ENCODE measurements around the gene MRTO4.

MRTO4 gene

DNA sequence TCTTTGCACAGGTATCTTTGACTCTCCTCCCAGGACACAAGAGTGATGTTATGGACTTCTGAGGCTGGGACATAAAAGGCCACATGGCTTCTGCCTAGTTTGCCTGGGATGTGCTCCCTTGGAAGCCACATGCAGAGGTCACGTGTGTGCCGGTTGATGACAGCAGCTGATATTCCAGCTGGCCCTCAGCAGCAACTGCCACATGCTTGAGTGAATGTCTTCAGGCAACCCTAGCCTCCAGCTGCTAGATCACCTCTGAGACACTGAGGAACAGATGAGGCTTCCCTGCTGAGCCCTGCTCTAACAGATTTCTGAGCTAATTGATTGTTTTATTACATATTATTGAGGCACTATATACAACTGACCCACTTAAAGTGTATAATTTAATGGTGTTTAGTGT, 48.6 kb downstream of the MRTO4 start:
- TF ChIP-seq NFIC (IDR thresholded peaks at IDR 0.05) = no peak

- TF ChIP-seq YY1 (IDR thresholded peaks at IDR 0.05; ENCODE audit: low read depth) = no peak
- no peak for TF ChIP-seq REST (IDR thresholded peaks at IDR 0.05; ENCODE audit: low read depth)
- no peak for TF ChIP-seq ZBTB7A (IDR thresholded peaks at IDR 0.05; ENCODE audit: low read depth)
- no peak for TF ChIP-seq TCF12 (IDR thresholded peaks at IDR 0.05; ENCODE audit: low read depth)
- no peak for TF ChIP-seq TAF1 (IDR thresholded peaks at IDR 0.05; ENCODE audit: low read depth)
- no peak for TF ChIP-seq CEBPB (IDR thresholded peaks at IDR 0.05)
- no peak for TF ChIP-seq EP300 (IDR thresholded peaks at IDR 0.05; ENCODE audit: borderline replicate concordance)
- no peak for TF ChIP-seq TEAD4 (IDR thresholded peaks at IDR 0.05)
- TF ChIP-seq, protein P1, sequence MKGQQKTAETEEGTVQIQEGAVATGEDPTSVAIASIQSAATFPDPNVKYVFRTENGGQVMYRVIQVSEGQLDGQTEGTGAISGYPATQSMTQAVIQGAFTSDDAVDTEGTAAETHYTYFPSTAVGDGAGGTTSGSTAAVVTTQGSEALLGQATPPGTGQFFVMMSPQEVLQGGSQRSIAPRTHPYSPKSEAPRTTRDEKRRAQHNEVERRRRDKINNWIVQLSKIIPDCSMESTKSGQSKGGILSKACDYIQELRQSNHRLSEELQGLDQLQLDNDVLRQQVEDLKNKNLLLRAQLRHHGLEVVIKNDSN (IDR thresholded peaks at IDR 0.05) = no peak
- no peak for TF ChIP-seq NFIC (IDR thresholded peaks at IDR 0.05)
- TF ChIP-seq RAD21 (IDR thresholded peaks at IDR 0.05; ENCODE audit: low read depth) = no peak
- no peak for TF ChIP-seq FOXM1 (IDR thresholded peaks at IDR 0.05; ENCODE audit: borderline replicate concordance, low read depth)
- no peak for TF ChIP-seq EGR1 (IDR thresholded peaks at IDR 0.05)
- TF ChIP-seq CREB1 (IDR thresholded peaks at IDR 0.05; ENCODE audit: low read depth) = no peak
- TF ChIP-seq, protein P2, sequence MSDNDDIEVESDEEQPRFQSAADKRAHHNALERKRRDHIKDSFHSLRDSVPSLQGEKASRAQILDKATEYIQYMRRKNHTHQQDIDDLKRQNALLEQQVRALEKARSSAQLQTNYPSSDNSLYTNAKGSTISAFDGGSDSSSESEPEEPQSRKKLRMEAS (IDR thresholded peaks at IDR 0.05) = no peak
These were observed 54.3 kb downstream of the MRTO4 start for GRCh38 chr1:19305880-19306279.

DNA sequence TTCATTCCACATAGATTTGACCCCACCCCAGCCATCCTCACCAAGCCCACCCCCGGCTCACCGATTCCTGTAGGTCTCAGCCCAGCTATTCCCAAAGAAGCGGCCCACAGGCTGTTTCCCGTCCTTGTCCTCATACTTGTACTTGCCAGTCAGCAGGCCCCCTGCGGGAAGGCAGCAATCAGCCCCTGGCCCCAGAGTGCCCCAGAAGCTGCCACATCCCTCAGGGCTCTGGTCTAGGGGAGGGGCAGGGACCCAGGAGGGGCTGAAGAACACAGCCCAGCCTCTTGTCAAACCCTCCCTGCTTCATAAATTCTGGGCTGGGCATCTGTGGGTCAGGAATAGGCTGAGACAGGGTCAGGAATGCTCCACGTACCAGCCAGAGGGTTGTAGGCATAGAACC, 55.3 kb downstream of the MRTO4 start:
- no peak for TF ChIP-seq FOXM1 (IDR thresholded peaks at IDR 0.05; ENCODE audit: borderline replicate concordance, low read depth)
- TF ChIP-seq NFIC (IDR thresholded peaks at IDR 0.05) = no peak

- TF ChIP-seq TAF1 (IDR thresholded peaks at IDR 0.05; ENCODE audit: low read depth) (no peak), NFIC (IDR thresholded peaks at IDR 0.05) (no peak), TEAD4 (IDR thresholded peaks at IDR 0.05) (no peak)
These were observed 56.3 kb downstream of the MRTO4 start for GRCh38 chr1:19307794-19308508.

DNA sequence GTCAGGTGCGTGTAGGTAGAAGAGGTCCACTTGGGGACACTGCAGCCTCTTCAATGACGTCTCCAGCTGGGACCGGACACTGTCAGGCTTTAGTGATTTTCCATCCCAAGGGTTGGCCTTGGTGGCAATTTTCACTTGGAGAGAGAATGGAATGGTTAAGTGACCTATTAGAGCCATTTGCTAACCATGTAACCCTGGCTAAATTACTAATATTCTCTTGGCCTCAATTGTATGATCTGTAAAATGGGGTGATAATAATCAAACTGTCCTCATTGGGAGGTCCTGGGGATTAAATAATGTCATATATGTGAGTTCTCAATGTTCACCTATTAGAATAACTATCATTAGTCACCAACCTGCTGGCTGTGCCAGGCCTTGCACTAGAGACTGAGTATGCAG, 56.9 kb downstream of the MRTO4 start:
- TF ChIP-seq REST (IDR thresholded peaks at IDR 0.05; ENCODE audit: low read depth) (no peak), TAF1 (IDR thresholded peaks at IDR 0.05; ENCODE audit: low read depth) (no peak), CEBPB (IDR thresholded peaks at IDR 0.05) (no peak), TCF12 (IDR thresholded peaks at IDR 0.05; ENCODE audit: low read depth) (no peak), YY1 (IDR thresholded peaks at IDR 0.05; ENCODE audit: low read depth) (no peak), EGR1 (IDR thresholded peaks at IDR 0.05) (no peak), NFIC (IDR thresholded peaks at IDR 0.05) (no peak), FOXM1 (IDR thresholded peaks at IDR 0.05; ENCODE audit: borderline replicate concordance, low read depth) (no peak), ZBTB7A (IDR thresholded peaks at IDR 0.05; ENCODE audit: low read depth) (no peak), EP300 (IDR thresholded peaks at IDR 0.05; ENCODE audit: borderline replicate concordance) (no peak), CREB1 (IDR thresholded peaks at IDR 0.05; ENCODE audit: low read depth) (no peak), TEAD4 (IDR thresholded peaks at IDR 0.05) (no peak), RAD21 (IDR thresholded peaks at IDR 0.05; ENCODE audit: low read depth) (no peak)
- TF ChIP-seq, protein P1 (IDR thresholded peaks at IDR 0.05) = no peak
- TF ChIP-seq, protein P2 (IDR thresholded peaks at IDR 0.05) = no peak

DNA sequence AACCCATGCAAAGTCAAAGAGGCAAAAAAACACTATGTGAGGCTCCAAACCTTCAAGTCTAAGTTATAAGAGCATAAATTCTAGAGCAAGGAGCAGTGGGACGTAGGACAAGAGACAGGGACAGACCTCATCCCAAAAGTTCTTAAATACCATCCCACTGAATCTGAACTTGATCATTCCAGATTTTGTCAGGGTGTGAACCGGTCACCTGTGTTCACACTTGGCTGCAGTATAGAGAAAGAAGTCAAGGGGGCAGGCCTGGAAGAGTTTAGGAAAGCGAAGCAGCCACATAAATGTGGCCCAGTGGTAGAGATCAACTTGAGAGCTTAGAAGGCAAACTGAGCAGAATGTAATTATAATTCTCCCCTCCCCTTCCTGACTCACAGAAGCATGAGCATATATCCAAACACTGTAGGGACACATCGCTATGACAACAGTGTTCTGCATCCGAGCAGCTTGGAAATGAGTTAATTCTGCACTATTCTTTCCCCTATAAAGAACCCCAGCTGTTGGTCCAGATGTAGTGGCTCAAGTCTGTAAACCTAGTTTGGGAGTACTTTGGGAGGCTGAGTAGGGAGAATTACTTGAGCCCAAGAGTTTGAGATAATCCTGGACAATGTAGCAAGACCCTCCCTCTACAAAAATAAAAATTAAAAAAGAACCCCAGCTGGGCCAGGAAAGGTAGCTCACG, 57.7 kb downstream of the MRTO4 start:
- TF ChIP-seq RAD21 (IDR thresholded peaks at IDR 0.05; ENCODE audit: low read depth) (no peak), EGR1 (IDR thresholded peaks at IDR 0.05) (no peak), YY1 (IDR thresholded peaks at IDR 0.05; ENCODE audit: low read depth) (no peak), TCF12 (IDR thresholded peaks at IDR 0.05; ENCODE audit: low read depth) (no peak), EP300 (IDR thresholded peaks at IDR 0.05; ENCODE audit: borderline replicate concordance) (no peak), ZBTB7A (IDR thresholded peaks at IDR 0.05; ENCODE audit: low read depth) (no peak), REST (IDR thresholded peaks at IDR 0.05; ENCODE audit: low read depth) (no peak), CREB1 (IDR thresholded peaks at IDR 0.05; ENCODE audit: low read depth) (no peak)
- TF ChIP-seq, protein P1 (IDR thresholded peaks at IDR 0.05) = no peak
- TF ChIP-seq, protein P2 (IDR thresholded peaks at IDR 0.05) = no peak

All from Ishikawa (cell line).